Panc1 (cell line): ENCODE results near the gene CDKN2B-AS1.

ENCODE experiments used
- POLR2AphosphoS5 ChIP-seq: IDR thresholded peaks from 2 replicates; pipeline ENCODE4 v1.6.1; 2012; ENCODE audit warnings: mild to moderate bottlenecking, low read depth, low read length, moderate library complexity
- SIN3A ChIP-seq: IDR thresholded peaks from 2 replicates; pipeline ENCODE4 v1.6.1; 2012; ENCODE audit warnings: low read depth, mild to moderate bottlenecking, low read length, moderate library complexity, borderline replicate concordance; ENCODE audit not compliant: insufficient read depth
- TCF7L2 ChIP-seq: IDR thresholded peaks from 2 replicates; pipeline ENCODE4 v1.6.1; 2011; ENCODE audit warnings: mild to moderate bottlenecking, low read depth, low read length, inconsistent platforms
- TF ChIP-seq, protein P1 (sequence below): fragments of 450-650 bp; IDR thresholded peaks from 2 replicates; pipeline ENCODE4 v1.5.1; 2017; ENCODE audit warnings: mild to moderate bottlenecking
- TF ChIP-seq, protein P2 (sequence below), 2 experiments: IDR thresholded peaks; 2 replicates each; pipeline ENCODE4 v1.6.1; 2011 to 2012; ENCODE audit warnings: low read depth in 2 of 2, control low read depth in 1 of 2, low read length in 1 of 2, mild to moderate bottlenecking in 1 of 2, moderate library complexity in 1 of 2; ENCODE audit not compliant: insufficient read depth in 1 of 2

DNA sequence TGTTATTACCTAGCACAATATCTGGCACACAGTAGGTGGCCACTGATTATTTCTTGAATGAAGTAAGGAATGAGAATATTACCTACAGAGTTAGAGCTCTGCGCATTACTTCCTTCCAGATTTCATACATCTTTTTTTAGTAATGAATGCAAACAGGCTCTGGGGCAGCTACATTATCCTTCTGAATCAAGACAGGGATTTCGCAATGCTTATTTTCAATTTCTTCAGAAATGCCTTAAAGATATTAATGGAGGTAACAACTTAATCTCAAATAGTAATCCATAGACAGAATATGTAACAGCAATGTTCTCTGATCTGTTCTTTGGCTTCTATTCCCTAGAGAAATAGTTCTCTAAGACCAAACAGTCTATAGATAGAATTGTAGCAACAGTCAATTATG, 33.0 kb upstream of the CDKN2B-AS1 start:
- TF ChIP-seq, protein P1, sequence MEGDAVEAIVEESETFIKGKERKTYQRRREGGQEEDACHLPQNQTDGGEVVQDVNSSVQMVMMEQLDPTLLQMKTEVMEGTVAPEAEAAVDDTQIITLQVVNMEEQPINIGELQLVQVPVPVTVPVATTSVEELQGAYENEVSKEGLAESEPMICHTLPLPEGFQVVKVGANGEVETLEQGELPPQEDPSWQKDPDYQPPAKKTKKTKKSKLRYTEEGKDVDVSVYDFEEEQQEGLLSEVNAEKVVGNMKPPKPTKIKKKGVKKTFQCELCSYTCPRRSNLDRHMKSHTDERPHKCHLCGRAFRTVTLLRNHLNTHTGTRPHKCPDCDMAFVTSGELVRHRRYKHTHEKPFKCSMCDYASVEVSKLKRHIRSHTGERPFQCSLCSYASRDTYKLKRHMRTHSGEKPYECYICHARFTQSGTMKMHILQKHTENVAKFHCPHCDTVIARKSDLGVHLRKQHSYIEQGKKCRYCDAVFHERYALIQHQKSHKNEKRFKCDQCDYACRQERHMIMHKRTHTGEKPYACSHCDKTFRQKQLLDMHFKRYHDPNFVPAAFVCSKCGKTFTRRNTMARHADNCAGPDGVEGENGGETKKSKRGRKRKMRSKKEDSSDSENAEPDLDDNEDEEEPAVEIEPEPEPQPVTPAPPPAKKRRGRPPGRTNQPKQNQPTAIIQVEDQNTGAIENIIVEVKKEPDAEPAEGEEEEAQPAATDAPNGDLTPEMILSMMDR = no peak
- no peak for TF ChIP-seq POLR2AphosphoS5
- no peak for TF ChIP-seq TCF7L2
- no peak for TF ChIP-seq SIN3A
- TF ChIP-seq, protein P2, sequence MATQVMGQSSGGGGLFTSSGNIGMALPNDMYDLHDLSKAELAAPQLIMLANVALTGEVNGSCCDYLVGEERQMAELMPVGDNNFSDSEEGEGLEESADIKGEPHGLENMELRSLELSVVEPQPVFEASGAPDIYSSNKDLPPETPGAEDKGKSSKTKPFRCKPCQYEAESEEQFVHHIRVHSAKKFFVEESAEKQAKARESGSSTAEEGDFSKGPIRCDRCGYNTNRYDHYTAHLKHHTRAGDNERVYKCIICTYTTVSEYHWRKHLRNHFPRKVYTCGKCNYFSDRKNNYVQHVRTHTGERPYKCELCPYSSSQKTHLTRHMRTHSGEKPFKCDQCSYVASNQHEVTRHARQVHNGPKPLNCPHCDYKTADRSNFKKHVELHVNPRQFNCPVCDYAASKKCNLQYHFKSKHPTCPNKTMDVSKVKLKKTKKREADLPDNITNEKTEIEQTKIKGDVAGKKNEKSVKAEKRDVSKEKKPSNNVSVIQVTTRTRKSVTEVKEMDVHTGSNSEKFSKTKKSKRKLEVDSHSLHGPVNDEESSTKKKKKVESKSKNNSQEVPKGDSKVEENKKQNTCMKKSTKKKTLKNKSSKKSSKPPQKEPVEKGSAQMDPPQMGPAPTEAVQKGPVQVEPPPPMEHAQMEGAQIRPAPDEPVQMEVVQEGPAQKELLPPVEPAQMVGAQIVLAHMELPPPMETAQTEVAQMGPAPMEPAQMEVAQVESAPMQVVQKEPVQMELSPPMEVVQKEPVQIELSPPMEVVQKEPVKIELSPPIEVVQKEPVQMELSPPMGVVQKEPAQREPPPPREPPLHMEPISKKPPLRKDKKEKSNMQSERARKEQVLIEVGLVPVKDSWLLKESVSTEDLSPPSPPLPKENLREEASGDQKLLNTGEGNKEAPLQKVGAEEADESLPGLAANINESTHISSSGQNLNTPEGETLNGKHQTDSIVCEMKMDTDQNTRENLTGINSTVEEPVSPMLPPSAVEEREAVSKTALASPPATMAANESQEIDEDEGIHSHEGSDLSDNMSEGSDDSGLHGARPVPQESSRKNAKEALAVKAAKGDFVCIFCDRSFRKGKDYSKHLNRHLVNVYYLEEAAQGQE (IDR thresholded peaks at IDR 0.05; ENCODE audit: insufficient read depth in 1 of 2, low read depth in 2 of 2, low read length in 1 of 2) = no peak
